GM19455 (cell line): ENCODE measurements around the gene CA12.
"Not testable (repeated sequence)": the region's sequence is repeated elsewhere in the genome, so short reads cannot be mapped to it uniquely, and the experiment has no call there.

ENCODE experiments used
- ATAC-seq: cut with Tn5 transposase; IDR thresholded peaks from one replicate; pipeline ENCODE4 v1.9.1; 2021; ENCODE audit not compliant: unreplicated experiment

Gene CA12

DNA sequence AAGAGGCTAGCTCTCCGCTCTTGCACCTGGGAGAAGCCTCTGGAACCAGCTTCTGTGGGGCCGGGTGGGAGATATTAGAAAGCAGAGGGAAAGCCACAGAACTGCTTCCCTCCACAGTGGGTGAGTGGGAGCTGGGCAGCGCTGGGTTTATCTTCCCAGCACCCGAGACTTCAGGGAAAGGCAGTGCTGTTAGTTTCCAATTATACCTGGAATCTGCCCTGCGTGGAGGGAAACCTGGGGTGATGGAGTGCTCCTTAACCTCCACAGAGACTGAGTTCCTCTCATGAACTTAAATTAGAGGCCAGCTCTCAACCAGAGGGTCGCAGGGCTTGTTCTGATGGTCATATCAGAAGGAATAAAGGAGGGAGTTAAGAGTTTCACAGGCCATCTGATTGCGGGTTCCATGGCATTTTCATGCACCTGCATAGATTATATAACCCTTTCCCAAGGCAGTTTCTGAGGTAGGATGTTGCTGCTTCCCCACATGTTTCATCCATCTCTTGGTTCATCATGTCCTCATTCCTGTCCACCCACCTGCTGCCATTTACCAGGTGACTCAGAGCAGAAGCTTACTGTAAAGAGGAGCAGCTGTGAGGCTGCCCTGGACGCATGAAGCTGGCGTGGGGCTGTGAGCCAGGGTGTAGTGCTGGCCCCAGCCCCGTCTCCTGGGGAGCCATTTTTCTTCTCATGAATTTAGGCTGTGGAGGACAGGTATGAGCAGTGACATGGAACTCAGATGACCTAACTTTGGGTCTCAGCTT, 42.5 kb downstream of the CA12 start:
- no peak for ATAC-seq

DNA sequence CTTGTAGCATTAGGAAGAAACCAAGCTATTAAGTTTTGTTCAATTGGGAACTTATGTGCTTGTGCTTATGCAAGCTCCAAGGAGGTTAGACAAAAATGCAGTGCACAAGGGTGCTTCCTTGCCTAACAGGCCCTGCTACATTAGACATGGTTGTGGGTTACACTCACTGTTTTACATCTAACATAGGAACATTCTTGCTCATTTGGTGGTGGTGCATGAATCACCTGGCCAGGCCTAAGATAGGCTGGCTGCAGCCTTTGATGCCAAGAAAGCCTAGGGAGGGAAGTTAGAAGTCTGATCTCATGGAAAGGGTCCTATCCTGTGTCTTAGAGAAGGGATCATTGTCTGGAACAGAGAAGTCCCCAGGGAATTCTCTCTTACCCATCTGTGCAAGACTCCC, 43.5 kb downstream of the CA12 start:
- ATAC-seq, result no peak

- no peak for ATAC-seq
Measured at GRCh38 chr15:63337046-63337445, 44.6 kb downstream of the CA12 start.

DNA sequence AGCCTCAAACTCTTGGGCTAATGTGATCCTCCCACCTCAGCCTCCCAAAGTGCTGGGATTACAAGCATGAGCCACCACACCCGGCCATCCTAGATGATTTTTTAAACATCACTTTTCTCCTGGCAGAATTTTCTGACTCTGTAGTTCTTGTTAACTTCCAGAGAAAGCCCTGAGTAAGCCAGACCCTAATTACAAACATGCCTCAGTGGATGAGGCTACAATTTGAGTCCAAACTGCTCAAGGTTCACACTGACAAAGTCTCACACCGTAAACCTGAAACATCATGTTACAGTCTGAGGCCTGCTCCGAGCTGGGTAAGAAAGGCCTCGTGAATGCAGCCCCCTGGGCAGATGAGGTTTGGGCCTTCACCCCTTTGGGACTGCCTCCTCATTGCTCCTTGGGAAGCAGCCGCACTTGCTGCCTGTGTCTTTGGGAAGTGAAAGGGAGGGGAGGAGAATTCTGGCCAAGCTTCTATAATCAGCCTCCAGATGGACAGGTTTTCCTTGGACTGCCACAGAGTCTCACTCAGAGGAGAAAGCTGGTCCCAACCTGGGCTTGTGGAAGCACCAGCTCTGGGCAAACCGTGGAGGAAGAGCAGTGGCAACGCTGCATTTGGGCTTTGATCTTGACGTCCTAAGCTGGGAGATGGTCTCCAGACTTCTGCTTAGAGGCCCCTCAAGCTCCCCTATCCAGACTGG, 46.0 kb downstream of the CA12 start:
- no peak for ATAC-seq

- ATAC-seq, result no peak
Measured at GRCh38 chr15:63334821-63335220, 46.8 kb downstream of the CA12 start.

DNA sequence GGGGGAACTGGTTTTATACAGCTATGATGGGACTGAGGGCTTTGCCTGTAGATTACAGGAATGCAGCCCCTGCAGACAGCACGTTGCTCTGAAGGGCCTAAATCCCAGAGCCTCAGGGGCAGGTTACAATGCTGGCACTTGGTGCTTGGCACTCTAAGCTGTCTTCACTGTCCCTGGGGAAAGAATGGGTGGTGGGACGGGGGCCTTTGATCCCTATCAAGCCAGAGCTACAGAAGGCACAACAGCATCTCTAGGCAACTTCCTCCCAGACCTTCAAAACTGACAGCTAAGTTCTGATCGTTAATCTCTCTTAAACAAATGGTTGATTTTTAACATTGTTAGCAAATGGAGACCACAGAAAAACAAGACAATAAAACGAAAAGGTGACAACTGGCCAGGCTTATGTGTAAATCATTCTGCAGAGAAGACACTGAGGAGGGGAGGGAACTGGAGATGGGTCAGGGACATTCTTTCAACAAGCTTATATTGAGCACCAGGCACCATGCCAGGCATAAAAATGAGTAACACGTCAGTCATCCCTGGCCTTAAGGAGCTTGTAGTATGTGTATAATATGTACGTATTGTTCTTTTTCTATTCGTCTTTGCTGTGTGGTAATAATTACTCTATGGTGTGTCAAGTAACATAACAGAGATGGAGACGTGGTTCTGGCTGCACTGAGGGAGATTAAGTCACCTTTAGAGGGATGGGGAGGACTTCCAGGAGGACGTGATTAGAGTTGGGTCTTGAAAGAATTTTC, 49.1 kb downstream of the CA12 start:
- ATAC-seq, result no peak

GRCh38 chr15:63331456-63331855, 50.2 kb downstream of the CA12 start:
- no peak for ATAC-seq

GRCh38 chr15:63330926-63331325, 50.7 kb downstream of the CA12 start:
- no peak for ATAC-seq

GRCh38 chr15:63329567-63330350, 51.9 kb downstream of the CA12 start:
- no peak for ATAC-seq

DNA sequence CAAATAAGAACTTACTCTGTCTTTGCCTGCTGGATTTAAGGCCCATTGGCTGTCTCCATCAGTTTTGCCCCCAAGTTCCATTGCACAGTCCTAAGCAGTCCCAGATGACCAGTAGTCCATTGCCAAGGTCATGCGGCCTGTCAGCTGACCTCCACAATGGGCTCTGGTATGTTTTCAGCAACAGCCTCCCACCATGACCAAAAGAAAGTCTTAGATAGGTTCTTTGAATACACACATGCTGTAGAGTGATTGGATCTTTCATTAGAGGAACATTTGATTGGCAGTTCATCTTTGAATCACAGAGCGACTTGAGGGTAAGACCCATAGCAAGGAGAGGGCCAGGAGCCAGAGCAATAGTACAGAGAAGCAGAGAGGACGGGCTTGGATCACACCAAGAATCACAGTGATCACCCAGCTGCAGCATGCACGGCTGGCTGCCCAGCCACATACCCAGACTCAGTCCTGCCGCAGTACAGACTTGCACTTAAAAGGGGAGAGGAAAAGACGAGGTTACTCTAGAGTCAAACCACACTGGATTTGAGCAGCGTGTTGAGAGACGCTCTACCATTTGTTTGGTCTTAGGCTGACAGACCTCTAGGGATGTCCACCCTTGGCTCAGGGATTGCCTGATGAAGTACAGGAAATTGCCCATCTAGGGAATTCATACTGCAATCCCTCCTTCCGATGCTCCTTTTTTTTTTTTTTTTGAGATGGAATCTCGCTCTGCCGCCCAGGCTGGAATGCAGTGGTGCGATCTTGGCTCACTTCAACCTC, 53.8 kb downstream of the CA12 start:
- no peak for ATAC-seq

GRCh38 chr15:63324770-63325169, 56.9 kb downstream of the CA12 start:
- no peak for ATAC-seq

DNA sequence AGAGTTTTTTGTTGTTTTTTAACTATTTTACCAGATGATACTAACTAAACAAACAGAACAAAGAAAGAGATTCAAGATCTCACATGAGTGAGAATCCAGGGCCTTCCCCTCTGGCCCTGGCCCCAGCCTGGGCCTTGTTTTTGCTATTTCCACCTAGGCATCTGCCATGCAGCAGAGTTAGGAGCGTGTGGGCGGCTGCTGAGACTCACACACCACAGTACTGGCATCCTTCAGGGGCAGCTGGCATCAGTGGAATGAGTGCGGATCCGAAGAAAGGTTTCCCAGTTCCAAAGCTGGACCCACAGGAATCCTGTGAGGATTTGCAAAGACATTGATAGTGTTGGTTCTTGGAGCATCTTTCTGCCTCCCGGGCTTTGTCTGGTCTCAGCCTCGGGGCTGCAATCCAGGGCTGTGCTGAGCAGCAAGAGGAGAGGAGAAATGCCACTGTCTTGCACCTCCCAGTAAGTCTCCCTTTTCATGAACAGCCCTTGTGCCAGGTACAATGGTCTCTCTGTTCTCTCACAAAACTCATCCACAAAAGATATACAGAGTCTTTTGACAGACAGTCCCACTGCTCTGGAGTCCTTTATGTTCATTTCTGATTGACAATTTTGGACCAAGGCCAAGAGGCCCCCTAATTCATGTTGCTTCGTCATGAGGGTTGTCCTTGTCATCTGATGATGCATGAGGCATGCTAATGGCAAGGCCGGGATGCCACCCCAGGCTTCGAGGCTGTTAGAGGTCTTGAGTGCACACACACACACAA, 57.7 kb downstream of the CA12 start:
- ATAC-seq, result no peak

DNA sequence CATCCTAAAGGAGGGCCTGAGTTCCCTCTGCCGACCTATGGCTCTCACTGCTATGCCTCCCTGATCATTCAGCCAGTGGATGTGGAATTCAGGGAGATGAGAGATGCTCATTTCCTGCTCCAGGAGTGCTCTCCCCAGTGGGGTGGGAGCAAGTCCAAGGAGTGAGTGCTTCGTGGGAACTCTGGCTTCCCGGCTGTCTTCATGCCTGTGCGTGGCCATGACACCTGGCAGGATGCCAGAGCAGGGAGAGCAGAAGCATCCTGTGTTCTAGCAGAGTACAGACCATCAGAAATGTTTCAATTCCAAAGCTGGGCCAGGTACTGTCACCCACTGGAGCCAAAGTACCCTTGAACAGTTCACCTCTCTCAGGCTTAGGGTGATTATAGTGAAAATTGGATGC, 59.1 kb downstream of the CA12 start:
- ATAC-seq, result no peak

DNA sequence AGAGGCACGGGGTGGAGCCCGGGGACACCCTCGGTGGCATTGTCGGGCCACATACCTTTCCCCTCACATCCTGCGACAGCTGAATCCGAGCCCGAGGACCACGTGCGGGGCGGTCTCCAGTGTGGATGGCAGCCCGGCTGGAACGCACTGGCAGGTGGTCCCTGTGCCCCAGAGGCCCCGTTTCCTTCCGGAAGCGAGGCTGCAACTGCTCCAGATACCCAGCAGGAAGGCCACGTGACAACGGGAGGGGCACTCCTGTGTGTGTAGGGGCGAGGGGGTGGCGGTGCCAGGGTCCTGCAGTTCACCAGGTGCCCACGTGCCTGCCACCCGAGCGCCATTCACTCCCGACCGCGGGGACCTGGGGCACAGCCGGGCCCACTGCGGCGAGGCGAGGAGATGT, 60.2 kb downstream of the CA12 start:
- no peak for ATAC-seq

DNA sequence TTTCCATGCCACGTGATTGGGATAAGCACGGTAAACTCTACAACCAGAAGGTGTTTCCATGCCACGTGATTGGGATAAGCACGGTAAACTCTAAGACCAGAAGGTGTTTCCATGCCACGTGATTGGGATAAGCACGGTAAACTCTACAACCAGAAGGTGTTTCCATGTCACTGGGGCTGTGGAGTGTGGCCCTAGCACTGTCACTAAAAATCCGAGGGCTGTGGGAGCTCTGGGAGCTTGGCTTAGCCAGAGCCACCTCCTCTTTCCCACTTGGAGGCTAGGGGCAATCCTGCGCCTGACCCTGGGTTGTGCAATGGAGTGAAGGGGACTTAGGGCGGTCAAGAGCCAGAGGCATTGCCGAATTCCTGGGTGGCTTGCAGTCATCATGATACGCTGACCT, 60.7 kb downstream of the CA12 start:
- ATAC-seq, result not testable (repeated sequence)

DNA sequence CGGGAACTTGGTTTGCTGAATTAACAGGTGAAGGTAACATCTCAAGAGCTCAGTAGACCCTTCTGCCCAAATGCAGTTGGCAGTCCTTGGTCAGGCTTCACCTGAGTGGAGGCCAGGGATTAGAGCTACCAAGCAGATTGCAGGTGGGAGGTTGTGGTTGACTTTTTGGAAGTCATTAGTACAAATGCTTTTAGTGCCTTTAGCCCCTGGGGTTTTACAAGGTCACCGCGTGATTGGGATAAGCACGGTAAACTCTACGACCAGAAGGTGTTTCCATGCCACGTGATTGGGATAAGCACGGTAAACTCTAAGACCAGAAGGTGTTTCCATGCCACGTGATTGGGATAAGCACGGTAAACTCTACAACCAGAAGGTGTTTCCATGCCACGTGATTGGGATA, 61.2 kb downstream of the CA12 start:
- ATAC-seq, result not testable (repeated sequence)

DNA sequence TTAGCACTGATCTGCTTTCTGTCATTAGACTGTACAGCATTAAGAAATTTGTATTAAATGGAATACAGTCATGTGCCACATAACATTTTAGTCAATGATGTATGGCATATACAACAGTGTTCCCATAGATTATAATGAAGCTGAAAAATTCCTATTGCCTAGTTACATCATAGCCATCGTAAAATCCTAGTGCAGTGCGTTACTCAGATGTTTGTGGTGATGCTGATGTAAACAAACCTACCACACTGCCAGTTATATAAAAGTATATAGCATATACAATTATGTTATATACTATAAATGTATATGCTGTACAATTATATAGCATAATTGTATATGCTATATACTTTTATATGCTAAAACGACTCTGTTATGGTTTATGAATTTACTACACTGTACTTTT, 62.6 kb downstream of the CA12 start:
- ATAC-seq, result no peak

DNA sequence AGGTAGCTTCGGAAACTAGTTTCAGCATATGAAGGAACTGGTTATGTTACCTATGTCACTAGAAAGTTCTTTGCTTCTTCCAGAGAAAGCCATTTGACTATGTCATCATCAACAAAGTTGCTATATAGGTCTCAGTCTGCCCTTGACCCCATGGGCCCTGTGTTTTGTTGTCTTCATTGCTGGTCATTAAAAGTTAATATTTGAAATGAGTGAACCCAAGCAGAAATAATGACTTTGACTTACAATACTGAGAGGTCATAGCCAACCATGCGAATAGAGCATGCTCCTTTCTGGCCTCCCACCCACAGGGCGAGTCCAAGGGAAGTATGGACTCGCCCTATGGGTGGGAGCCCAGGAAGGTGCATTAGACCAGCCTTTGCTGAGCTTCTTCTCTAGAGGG, 63.3 kb downstream of the CA12 start:
- ATAC-seq, result no peak

DNA sequence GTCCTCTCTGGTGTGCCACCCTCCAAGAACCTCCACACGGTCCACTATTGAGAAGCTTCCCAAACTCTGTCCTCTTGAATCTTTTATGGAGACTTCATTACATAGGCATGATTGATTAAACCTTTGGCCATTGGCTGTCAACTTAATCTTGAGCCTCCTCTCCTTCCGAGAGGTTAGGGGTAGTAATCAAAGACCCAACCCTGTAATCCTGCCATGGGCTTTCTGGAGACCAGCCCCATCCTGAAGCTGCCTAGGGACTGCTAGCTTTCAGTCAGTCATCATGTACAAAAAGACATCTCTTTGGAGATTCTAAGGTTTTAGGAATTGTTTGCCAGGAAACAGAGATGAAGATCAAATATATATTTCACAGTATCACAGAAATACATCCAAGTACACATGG, 67.2 kb downstream of the CA12 start:
- no peak for ATAC-seq

- no peak for ATAC-seq
Measured at GRCh38 chr15:63313825-63314224, 67.8 kb downstream of the CA12 start.
